Measurements from ENCODE around the gene PTS.

Gene PTS

DNA sequence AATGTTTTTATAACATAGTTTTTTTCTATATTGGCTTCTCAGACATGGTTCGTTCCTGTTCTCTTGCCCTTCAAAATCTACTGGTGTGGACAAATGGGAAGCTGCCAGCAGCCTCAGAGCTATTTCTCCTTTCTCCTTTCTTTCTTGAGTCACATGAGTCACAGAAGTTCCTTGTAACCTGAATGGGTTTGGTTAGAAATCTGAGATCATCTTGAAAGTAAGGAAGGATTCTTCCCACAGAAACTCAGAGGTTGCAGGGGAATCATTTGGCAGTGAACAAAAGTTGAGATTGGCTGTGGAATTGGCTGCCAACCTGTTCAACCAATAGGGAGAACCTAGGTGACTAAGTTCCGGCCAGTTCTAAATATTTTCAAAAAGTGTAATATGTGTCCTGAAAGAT lies 22.0 kb downstream of the PTS start:
- TF ChIP-seq, protein P1, sequence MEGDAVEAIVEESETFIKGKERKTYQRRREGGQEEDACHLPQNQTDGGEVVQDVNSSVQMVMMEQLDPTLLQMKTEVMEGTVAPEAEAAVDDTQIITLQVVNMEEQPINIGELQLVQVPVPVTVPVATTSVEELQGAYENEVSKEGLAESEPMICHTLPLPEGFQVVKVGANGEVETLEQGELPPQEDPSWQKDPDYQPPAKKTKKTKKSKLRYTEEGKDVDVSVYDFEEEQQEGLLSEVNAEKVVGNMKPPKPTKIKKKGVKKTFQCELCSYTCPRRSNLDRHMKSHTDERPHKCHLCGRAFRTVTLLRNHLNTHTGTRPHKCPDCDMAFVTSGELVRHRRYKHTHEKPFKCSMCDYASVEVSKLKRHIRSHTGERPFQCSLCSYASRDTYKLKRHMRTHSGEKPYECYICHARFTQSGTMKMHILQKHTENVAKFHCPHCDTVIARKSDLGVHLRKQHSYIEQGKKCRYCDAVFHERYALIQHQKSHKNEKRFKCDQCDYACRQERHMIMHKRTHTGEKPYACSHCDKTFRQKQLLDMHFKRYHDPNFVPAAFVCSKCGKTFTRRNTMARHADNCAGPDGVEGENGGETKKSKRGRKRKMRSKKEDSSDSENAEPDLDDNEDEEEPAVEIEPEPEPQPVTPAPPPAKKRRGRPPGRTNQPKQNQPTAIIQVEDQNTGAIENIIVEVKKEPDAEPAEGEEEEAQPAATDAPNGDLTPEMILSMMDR (IDR thresholded peaks at IDR 0.05; ENCODE audit: borderline replicate concordance, control extremely low read depth, extremely low read depth, insufficient read depth, missing control alignments) = no peak
- no peak for DNase-seq (ENCODE audit: low spot score)

DNA sequence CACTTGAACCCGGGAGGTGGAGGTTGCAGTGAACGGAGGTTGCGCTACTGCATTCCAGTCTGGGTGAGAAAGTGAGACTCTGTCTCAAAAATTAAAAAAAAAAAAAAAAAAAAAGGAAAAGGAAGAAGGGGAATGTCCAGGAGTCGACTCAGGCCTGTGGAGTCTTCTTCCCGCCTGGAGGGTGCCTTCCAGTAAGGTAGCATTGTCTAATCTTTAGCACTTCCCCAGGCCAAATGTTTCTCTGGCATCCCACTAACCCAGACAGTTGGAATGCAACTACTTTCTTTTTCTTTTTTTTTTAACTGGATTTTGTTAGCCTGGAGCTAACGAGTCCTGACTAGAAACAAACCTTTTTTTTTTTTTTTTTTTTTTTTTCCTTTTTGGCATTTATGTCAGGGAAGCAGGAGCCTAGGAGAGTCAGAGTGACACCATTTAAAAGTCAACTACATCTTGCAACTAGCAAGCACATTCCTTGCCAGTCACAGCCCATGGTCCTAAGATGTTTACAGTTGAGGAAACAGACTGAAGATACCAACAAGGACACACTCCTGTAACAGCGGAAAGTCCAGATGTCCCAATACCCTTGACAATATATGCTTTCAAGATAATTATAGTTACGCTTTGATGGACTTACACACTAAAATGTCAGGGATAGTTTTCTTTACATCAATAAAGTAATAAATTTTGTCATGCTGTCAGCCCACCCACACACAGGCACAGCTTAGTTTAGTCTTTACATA lies 23.8 kb downstream of the PTS start:
- TF ChIP-seq, protein P1 (IDR thresholded peaks at IDR 0.05; ENCODE audit: borderline replicate concordance, control extremely low read depth, extremely low read depth, insufficient read depth, missing control alignments) = no peak
- DNase-seq (ENCODE audit: low spot score) = no peak
- in situ Hi-C loops (cut with MboI; ENCODE audit: low sequenced_read_pairs, unreplicated experiment) = no loop called here

More for the DNA sequence above, 22.0 kb downstream of the PTS start:
- in situ Hi-C loops (cut with MboI; ENCODE audit: low sequenced_read_pairs, unreplicated experiment) = no loop called here

DNA sequence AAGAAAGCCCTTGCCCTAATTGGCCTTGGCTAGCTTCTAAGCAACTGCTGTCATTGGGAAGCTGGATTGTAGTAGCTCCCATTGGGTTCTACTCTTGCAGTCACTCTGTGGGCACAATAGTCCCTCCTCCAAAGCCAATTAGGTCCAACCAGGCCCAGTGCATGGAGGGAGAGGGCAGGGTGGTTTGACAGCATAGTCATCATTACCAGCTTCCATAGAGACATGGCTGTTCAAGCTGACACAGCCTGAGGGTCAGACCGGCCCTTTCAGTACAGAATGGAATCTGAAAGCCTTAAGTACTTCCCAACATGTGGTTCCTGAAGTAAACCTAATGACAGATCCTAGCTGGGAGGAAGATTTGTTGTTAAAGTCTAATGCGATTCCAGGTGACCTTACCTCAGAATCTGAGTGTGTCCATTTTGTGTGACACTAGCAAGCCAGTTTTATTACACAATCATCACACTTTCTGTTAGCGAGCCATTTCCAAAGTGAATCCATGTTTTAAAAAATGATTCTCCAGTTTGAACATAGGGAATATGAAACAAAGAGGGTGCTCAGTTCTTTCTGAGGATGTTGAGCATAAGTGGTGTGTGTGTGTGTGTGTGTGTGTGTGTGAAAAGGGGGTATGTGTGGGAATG lies 27.5 kb downstream of the PTS start:
- in situ Hi-C loops (cut with MboI; ENCODE audit: low sequenced_read_pairs, unreplicated experiment) = no loop called here
- TF ChIP-seq, protein P1 (IDR thresholded peaks at IDR 0.05; ENCODE audit: borderline replicate concordance, control extremely low read depth, extremely low read depth, insufficient read depth, missing control alignments) = no peak
- DNase-seq (ENCODE audit: low spot score) = no peak

DNA sequence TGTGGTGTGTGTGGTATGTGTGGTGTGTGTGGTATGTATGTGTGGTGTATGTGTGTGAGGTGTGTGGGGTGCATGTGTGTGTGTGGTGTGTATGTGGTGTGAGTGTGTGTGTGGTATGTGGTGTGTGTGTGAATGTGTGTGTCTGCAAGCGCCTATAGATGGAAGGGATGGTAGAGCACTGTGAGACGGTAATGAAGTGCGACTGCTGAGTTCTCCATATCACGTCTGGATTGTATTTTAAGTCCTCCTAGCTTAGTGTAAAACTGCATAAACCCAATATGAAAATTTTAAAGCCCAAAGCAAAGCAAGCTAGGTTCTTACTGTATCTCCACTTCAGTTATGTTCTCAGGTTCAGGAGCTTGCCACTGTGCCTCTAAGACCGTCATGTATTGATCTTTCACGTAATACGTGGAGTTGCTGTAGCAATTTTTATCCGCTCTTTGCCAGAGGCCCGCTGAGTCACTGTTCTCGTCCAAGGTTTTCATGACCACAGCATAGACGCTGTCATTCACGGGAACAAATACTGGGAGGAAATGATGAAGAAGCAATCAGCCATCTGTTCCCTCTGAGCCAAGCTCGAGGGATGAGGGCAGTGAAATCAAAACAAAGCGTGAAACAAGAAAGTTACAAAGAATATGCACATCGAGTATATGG lies 29.0 kb downstream of the PTS start:
- DNase-seq (ENCODE audit: low spot score) = no peak
- TF ChIP-seq, protein P1 (IDR thresholded peaks at IDR 0.05; ENCODE audit: borderline replicate concordance, control extremely low read depth, extremely low read depth, insufficient read depth, missing control alignments) = no peak
- in situ Hi-C loops (cut with MboI; ENCODE audit: low sequenced_read_pairs, unreplicated experiment) = no loop called here

DNA sequence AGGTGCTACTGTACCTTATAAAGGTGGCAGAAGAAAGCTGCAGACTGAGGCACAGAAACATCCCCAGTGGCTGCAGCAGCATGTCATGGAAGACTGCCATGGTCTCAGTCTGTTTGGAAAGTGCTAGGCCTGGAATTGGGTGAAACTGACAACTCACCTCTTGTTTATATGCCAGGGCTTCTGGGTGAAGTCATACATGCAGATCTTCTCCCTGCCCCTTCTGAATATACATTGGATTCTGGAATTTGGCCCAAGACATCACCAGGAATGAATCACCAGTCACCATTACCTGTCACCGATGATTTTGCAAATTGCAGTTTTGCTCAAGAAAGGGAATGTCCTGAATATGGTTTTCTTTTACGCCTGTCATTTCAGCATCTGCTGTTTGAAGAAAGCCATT lies 34.3 kb downstream of the PTS start, which contains the start of gene PLET1:
Gene PLET1, minus strand, starts transcription at position 371 of the 400 bp plus-strand sequence. Its CDS starts 271 bp downstream, at position 100.
- no peak for DNase-seq (ENCODE audit: low spot score)
- in situ Hi-C loops (cut with MboI; ENCODE audit: low sequenced_read_pairs, unreplicated experiment) = no loop called here
- TF ChIP-seq, protein P1 (IDR thresholded peaks at IDR 0.05; ENCODE audit: borderline replicate concordance, control extremely low read depth, extremely low read depth, insufficient read depth, missing control alignments) = no peak

DNA sequence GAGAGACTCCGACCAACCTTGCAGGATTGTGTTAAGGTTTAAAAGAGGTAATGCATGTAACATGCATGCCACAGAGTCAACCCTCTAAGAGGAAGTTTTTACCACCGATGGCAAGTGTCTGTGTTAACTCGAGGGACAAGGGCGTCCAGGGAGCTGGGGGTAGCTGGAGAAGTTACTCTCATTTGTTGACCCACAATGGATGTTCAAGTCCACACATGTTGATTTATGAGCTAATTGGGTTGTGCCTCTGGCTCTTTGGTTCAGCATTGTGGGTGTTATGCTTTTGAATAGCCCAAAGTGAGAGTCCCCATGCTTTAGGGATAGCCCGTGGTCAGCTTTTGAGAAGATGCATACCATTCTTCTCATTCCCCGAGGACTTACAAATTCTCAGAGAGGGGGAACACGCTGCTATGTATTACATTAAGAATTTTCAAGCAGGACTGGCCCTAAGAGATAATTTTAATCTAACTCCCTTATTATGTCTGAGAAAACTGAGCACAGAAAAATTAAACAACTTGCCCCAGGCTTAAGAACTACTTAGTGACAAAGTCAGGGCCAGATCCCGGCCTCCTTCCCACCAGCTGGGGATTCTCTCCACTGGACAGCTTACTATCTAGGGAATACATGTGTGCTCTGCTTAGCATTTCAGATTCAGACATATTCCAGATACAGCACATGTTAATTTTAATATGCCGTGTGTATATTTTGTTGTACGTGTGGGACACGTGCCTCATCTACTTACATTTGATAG lies 39.6 kb downstream of the PTS start:
- in situ Hi-C loops (cut with MboI; ENCODE audit: low sequenced_read_pairs, unreplicated experiment) = no loop called here
- TF ChIP-seq, protein P1 (IDR thresholded peaks at IDR 0.05; ENCODE audit: borderline replicate concordance, control extremely low read depth, extremely low read depth, insufficient read depth, missing control alignments) = no peak
- DNase-seq (ENCODE audit: low spot score) = no peak
